OCI-LY1 (cell line): ENCODE data around the gene PNMT.

Source experiments
- H2AFZ ChIP-seq: fragments of 200-600 bp; sonication (generic), shearing (Covaris generic); 2 replicates; pipeline ENCODE4 v1.6.0; 2014; ENCODE audit warnings: antibody characterized with exemption, mild to moderate bottlenecking, low read length
- H3F3A ChIP-seq: fragments of 200-600 bp; sonication (generic), shearing (Covaris generic); 2 replicates; pipeline ENCODE4 v1.6.0; 2014; ENCODE audit warnings: mild to moderate bottlenecking, antibody characterized with exemption, low read length, moderate library complexity; ENCODE audit not compliant: insufficient read depth
- H3K27ac ChIP-seq: fragments of 200-600 bp; sonication (generic); 2 replicates; pipeline ENCODE4 v1.5.1; 2014; ENCODE audit warnings: low read length, mixed run types, mild to moderate bottlenecking, low read depth; ENCODE audit not compliant: poor library complexity, severe bottlenecking
- H3K27me3 ChIP-seq: fragments of 200-600 bp; sonication (generic); 2 replicates; pipeline ENCODE4 v1.6.0; 2014; ENCODE audit warnings: antibody characterized with exemption, mild to moderate bottlenecking, low read length, moderate library complexity; ENCODE audit not compliant: insufficient read depth
- H3K36me3 ChIP-seq: fragments of 200-600 bp; sonication (generic); 2 replicates; pipeline ENCODE4 v1.6.1; 2014; ENCODE audit warnings: mild to moderate bottlenecking, antibody characterized with exemption, low read length, moderate library complexity, mixed read lengths; ENCODE audit not compliant: insufficient read depth
- H3K4me1 ChIP-seq: fragments of 200-600 bp; sonication (generic); 2 replicates; pipeline ENCODE4 v1.5.1; 2014; ENCODE audit warnings: mild to moderate bottlenecking, low read length, moderate library complexity; ENCODE audit not compliant: insufficient read depth, severe bottlenecking
- H3K4me2 ChIP-seq: fragments of 200-600 bp; sonication (generic), shearing (Covaris generic); 2 replicates; pipeline ENCODE4 v1.6.1; 2014; ENCODE audit warnings: low read length
- H3K4me3 ChIP-seq: fragments of 200-600 bp; sonication (generic); 2 replicates; pipeline ENCODE4 v1.5.1; 2014; ENCODE audit warnings: low read length, low read depth, mild to moderate bottlenecking, mixed read lengths; ENCODE audit not compliant: poor library complexity, severe bottlenecking
- H3K79me2 ChIP-seq: fragments of 200-600 bp; shearing (Covaris generic); 2 replicates; pipeline ENCODE4 v1.6.1; 2016; ENCODE audit warnings: mixed run types, low read length, mixed read lengths; ENCODE audit not compliant: insufficient read depth
- H3K9ac ChIP-seq: fragments of 200-600 bp; sonication (generic), shearing (Covaris generic); 2 replicates; pipeline ENCODE4 v1.6.1; 2014; ENCODE audit warnings: mild to moderate bottlenecking, low read length, mixed read lengths
- H3K9me2 ChIP-seq: fragments of 200-600 bp; sonication (generic), shearing (Covaris generic); 2 replicates; pipeline ENCODE4 v1.6.1; 2014; ENCODE audit warnings: low read depth, mild to moderate bottlenecking, low read length, mixed read lengths
- H3K9me3 ChIP-seq: fragments of 200-600 bp; shearing (Covaris generic); 2 replicates; pipeline ENCODE4 v1.6.1; 2014; ENCODE audit warnings: low read length, mixed read lengths
- H4K20me1 ChIP-seq: fragments of 200-600 bp; sonication (generic), shearing (Covaris generic); 2 replicates; pipeline ENCODE4 v1.6.0; 2016; ENCODE audit warnings: mild to moderate bottlenecking, low read length; ENCODE audit not compliant: insufficient read depth
- CTCF ChIP-seq: fragments of 200-600 bp; sonication (generic), shearing (Covaris generic); IDR thresholded peaks from 2 replicates; pipeline ENCODE4 v1.5.1; 2017; ENCODE audit warnings: mild to moderate bottlenecking, antibody characterized with exemption, low read length, moderate library complexity, mixed read lengths
- EZH2 ChIP-seq: fragments of 200-600 bp; sonication (generic), shearing (Covaris generic); IDR thresholded peaks from 2 replicates; pipeline ENCODE4 v1.8.0; 2017; ENCODE audit warnings: borderline replicate concordance, mixed run types, mild to moderate bottlenecking, antibody characterized with exemption, low read length, moderate library complexity, mixed read lengths

PNMT gene

GRCh38 chr17:39716073-39716818 is 48.0 kb downstream of the PNMT start:
- H3K9me3 ChIP-seq: no peaks in the 10 kb centered on the region
- TF ChIP-seq EZH2: no peak
- TF ChIP-seq CTCF: no peak
- no peak overlapping the region for H2AFZ ChIP-seq
- no peaks in the 10 kb centered on the region for H3K4me1 ChIP-seq
- no peak overlapping the region for H3K27ac ChIP-seq
- no peaks in the 10 kb centered on the region for H4K20me1 ChIP-seq
- H3F3A ChIP-seq: no peaks in the 10 kb centered on the region
- H3K4me3 ChIP-seq: no peak overlapping the region
- no peaks in the 10 kb centered on the region for H3K79me2 ChIP-seq
- no peak overlapping the region for H3K9ac ChIP-seq
- no peaks in the 10 kb centered on the region for H3K27me3 ChIP-seq
- H3K4me2 ChIP-seq: no peak overlapping the region
- no peaks in the 10 kb centered on the region for H3K9me2 ChIP-seq
- H3K36me3 ChIP-seq: no peaks in the 10 kb centered on the region

- Histone ChIP-seq H3K9ac (no peak overlapping the region), H3K36me3 (no peaks in the 10 kb centered on the region), H3K4me1 (no peaks in the 10 kb centered on the region), H3K27me3 (no peaks in the 10 kb centered on the region), H4K20me1 (no peaks in the 10 kb centered on the region), H3K27ac (no peak overlapping the region), H3K79me2 (no peaks in the 10 kb centered on the region), H3F3A (no peaks in the 10 kb centered on the region), H3K9me3 (no peaks in the 10 kb centered on the region), H2AFZ (no peak overlapping the region), H3K4me3 (no peak overlapping the region), H3K4me2 (no peak overlapping the region), H3K9me2 (no peaks in the 10 kb centered on the region)
- TF ChIP-seq EZH2 (no peak), CTCF (no peak)
Observed at GRCh38 chr17:39716879-39717536, 48.8 kb downstream of the PNMT start.

GRCh38 chr17:39717660-39718059 is 49.4 kb downstream of the PNMT start:
- H4K20me1 ChIP-seq: no peaks in the 10 kb centered on the region
- no peaks in the 10 kb centered on the region for H3F3A ChIP-seq
- H3K4me1 ChIP-seq: no peaks in the 10 kb centered on the region
- no peaks in the 10 kb centered on the region for H3K27me3 ChIP-seq
- H3K27ac ChIP-seq: no peak overlapping the region
- H3K9me3 ChIP-seq: no peaks in the 10 kb centered on the region
- H3K9ac ChIP-seq: no peak overlapping the region
- H3K4me2 ChIP-seq: no peak overlapping the region
- no peak for TF ChIP-seq CTCF
- no peak for TF ChIP-seq EZH2
- H3K79me2 ChIP-seq: no peaks in the 10 kb centered on the region
- no peak overlapping the region for H2AFZ ChIP-seq
- no peaks in the 10 kb centered on the region for H3K36me3 ChIP-seq
- no peaks in the 10 kb centered on the region for H3K9me2 ChIP-seq
- H3K4me3 ChIP-seq: no peak overlapping the region
